DOHH2 (cell line): ENCODE results near the gene MARCHF5.

ENCODE experiments used
- CTCF ChIP-seq: fragments of 200-600 bp; sonication (generic); IDR thresholded peaks from one replicate; pipeline ENCODE4 v1.5.1; 2014; ENCODE audit warnings: antibody characterized with exemption, mild to moderate bottlenecking, low read depth, low read length; ENCODE audit not compliant: poor library complexity, severe bottlenecking
- EZH2phosphoT487 ChIP-seq: fragments of 200-600 bp; sonication (generic); IDR thresholded peaks from 2 replicates; pipeline ENCODE4 v1.6.1; 2017; ENCODE audit warnings: borderline replicate concordance, mild to moderate bottlenecking, antibody characterized with exemption, low read length, moderate library complexity, mixed read lengths

GRCh38 chr10:92366412-92367021 is 75.5 kb downstream of the MARCHF5 start:
- TF ChIP-seq CTCF: no peak
- no peak for TF ChIP-seq EZH2phosphoT487
